RWPE2 (cell line): Measurements from ENCODE around the gene LRRC7.
"Not testable (repeated sequence)": the region's sequence is repeated elsewhere in the genome, so short reads cannot be mapped to it uniquely, and the experiment has no call there.

Source experiments
- ATAC-seq: fragments of 200-7000 bp; cut with Tn5 transposase; 3 replicates; pipeline ENCODE4 v1.9.1; 2021; ENCODE audit warnings: low read depth
- DNase-seq: peaks from one replicate; pipeline ENCODE4 v3.0.0-alpha.2; 2020; ENCODE audit warnings: low spot score
- H3K27ac ChIP-seq: fragments of 450-650 bp; 2 replicates; pipeline ENCODE4 v1.5.1; 2017; ENCODE audit warnings: mild to moderate bottlenecking; ENCODE audit not compliant: poor library complexity, severe bottlenecking
- H3K27me3 ChIP-seq: fragments of 250-450 bp; sonication (Bioruptor Pico); 2 replicates; pipeline ENCODE4 v1.5.1; 2021; ENCODE audit warnings: mild to moderate bottlenecking, moderate library complexity; ENCODE audit not compliant: insufficient read depth, poor library complexity, severe bottlenecking
- H3K36me3 ChIP-seq: fragments of 250-450 bp; sonication (Bioruptor Pico); 2 replicates; pipeline ENCODE4 v1.5.1; 2020; ENCODE audit warnings: low read depth, mild to moderate bottlenecking, moderate library complexity
- H3K4me1 ChIP-seq: fragments of 250-450 bp; sonication (Bioruptor Pico); 2 replicates; pipeline ENCODE4 v1.5.1; 2021; ENCODE audit warnings: mild to moderate bottlenecking, moderate library complexity; ENCODE audit not compliant: insufficient read depth, poor library complexity, severe bottlenecking
- H3K4me3 ChIP-seq: fragments of 250-450 bp; sonication (Bioruptor Pico); 2 replicates; pipeline ENCODE4 v1.5.1; 2021; ENCODE audit warnings: mild to moderate bottlenecking, moderate library complexity; ENCODE audit not compliant: severe bottlenecking
- H3K9me3 ChIP-seq: fragments of 250-450 bp; sonication (Bioruptor Pico); 2 replicates; pipeline ENCODE4 v1.5.1; 2021; ENCODE audit warnings: mild to moderate bottlenecking, moderate library complexity; ENCODE audit not compliant: severe bottlenecking
- TF ChIP-seq, protein P1 (sequence below): fragments of 450-650 bp; IDR thresholded peaks from one replicate; pipeline ENCODE4 v1.5.1; 2017; ENCODE audit warnings: mild to moderate bottlenecking, moderate library complexity; ENCODE audit not compliant: poor library complexity, severe bottlenecking

LRRC7 gene

DNA sequence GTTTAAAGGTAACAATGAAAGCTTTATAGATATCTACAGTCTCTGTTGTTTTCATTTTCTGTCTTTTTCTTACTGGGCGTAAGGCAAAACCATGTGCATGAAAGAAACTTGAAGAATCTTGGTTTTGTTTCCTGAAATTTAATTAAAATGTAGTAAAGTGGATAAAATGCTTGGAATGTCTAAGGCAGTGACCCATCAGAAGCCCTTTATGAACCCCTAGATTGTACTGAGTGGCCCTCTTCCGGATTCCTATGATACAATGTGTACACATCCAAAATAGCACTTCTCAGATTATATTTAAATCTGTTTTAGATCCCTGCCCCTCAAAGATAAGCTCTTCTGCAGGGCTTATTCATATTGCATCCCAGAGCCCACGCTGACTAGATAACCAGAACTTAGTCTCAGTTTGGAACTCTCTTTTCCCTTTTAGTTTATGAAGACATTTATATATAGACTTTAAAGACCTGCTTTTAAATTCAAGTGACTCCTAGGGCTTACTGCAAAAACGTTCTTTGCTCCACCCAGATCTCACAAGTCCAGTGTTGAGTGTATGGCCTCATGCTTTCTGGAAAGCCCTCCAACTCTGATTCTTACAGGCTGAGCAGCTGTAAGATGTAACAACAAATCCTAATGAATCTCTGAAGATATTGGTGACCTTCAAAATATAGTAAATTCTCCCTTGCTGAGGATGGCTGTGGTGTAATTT, 142.9 kb downstream of the LRRC7 start:
- TF ChIP-seq, protein P1, sequence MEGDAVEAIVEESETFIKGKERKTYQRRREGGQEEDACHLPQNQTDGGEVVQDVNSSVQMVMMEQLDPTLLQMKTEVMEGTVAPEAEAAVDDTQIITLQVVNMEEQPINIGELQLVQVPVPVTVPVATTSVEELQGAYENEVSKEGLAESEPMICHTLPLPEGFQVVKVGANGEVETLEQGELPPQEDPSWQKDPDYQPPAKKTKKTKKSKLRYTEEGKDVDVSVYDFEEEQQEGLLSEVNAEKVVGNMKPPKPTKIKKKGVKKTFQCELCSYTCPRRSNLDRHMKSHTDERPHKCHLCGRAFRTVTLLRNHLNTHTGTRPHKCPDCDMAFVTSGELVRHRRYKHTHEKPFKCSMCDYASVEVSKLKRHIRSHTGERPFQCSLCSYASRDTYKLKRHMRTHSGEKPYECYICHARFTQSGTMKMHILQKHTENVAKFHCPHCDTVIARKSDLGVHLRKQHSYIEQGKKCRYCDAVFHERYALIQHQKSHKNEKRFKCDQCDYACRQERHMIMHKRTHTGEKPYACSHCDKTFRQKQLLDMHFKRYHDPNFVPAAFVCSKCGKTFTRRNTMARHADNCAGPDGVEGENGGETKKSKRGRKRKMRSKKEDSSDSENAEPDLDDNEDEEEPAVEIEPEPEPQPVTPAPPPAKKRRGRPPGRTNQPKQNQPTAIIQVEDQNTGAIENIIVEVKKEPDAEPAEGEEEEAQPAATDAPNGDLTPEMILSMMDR = no peak
- Histone ChIP-seq H3K36me3 (no peaks in the 10 kb centered on the region), H3K27ac (no peak overlapping the region), H3K4me3 (no peak overlapping the region), H3K27me3 (no peaks in the 10 kb centered on the region), H3K9me3 (no peaks in the 10 kb centered on the region), H3K4me1 (no peaks in the 10 kb centered on the region)
- DNase-seq (no peak), ATAC-seq (no peak)

DNA sequence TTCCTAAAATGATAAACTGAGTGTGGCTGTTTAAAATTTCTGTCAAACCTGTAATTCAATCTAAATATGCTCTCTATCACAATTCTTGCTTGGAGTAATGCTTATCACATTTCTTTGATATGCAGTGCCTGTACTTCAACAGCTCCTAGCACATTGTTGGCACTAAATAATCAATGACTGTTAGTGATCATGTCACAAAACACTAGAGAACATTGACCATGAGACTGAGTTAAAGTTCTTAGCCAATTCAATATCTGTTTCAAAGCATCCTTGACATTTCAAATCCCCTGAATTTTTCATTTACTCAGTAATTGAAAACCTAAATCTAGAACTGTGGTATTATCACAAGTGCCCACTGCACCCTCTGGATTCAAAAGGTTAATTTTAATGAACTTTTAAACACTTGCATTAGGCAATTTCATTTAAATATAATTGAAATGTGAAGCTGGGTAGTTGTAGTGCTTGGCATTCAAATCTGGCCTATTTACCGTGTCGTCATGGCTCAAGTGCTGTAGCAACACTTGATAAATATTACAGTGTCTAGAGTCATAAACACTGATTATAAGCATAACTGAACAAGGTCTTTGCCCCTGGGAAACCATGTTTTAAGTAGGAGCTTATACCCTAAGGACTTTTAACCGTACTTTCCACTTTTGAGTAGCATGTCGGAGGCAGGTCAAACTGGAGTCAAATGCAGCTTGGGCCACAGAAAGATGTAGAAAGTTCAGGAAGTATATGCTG, 143.6 kb downstream of the LRRC7 start:
- no peak for DNase-seq
- H3K27me3 ChIP-seq = no peaks in the 10 kb centered on the region
- H3K4me3 ChIP-seq = no peak overlapping the region
- no peaks in the 10 kb centered on the region for H3K36me3 ChIP-seq
- no peak overlapping the region for H3K27ac ChIP-seq
- TF ChIP-seq, protein P1 = no peak
- H3K9me3 ChIP-seq = no peaks in the 10 kb centered on the region
- no peaks in the 10 kb centered on the region for H3K4me1 ChIP-seq
- ATAC-seq = no peak

DNA sequence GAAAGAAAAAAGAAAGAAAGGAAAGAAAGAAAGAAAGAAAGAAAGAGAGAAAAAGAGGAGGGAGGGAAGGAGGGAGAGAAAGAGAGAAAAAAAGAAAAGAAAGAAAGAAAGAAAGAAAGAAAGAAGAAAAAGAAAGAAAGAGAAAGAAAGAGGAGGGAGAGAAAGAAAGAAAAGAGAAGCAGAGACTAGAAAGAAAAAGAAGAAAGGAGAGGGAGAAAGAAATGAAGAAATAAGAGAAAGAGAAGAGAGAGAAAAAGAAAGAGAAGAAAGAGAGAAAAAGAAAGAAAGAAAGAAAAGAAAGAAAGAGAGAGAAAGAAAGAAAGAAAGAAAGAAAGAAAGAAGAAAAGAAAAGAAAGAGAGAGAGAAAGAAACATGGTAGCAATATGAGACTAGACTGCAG, 150.1 kb downstream of the LRRC7 start:
- not testable (repeated sequence) for H3K27me3 ChIP-seq, H3K9me3 ChIP-seq, H3K27ac ChIP-seq, H3K4me3 ChIP-seq, ATAC-seq, DNase-seq, H3K4me1 ChIP-seq, H3K36me3 ChIP-seq

GRCh38 chr1:69728206-69728605, 160.5 kb downstream of the LRRC7 start:
- Histone ChIP-seq H3K4me3 (no peak overlapping the region), H3K27me3 (no peaks in the 10 kb centered on the region), H3K27ac (no peak overlapping the region), H3K4me1 (no peaks in the 10 kb centered on the region), H3K9me3 (no peaks in the 10 kb centered on the region), H3K36me3 (no peaks in the 10 kb centered on the region)
- no peak for DNase-seq
- no peak for ATAC-seq
- TF ChIP-seq, protein P1 = no peak

DNA sequence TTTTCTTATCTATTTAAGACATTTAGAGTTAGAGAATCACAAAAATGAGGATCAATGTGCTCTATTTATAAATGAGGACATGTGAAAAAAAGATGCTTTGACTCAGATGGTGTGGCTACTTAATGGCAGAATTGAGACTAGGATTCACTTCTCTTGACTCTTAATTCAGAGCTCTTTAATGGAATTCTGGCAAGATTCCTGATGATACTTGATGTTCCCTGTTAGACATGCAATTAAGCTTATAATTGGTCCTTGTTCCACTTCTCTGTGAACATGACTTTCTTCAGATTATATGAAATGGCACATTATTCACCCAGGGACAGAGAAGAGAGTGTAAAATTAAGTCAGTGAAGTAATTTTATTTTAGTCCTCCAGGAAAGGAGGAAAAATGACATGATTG, 165.3 kb downstream of the LRRC7 start:
- H3K27me3 ChIP-seq = no peaks in the 10 kb centered on the region
- H3K4me3 ChIP-seq = no peak overlapping the region
- no peak overlapping the region for H3K27ac ChIP-seq
- TF ChIP-seq, protein P1 = no peak
- no peaks in the 10 kb centered on the region for H3K4me1 ChIP-seq
- ATAC-seq = no peak
- no peaks in the 10 kb centered on the region for H3K36me3 ChIP-seq
- no peaks in the 10 kb centered on the region for H3K9me3 ChIP-seq
- DNase-seq = no peak
